K562 (cell line): ENCODE results near the gene GCNT1. TPM values are rescaled to one million over a fixed set of nuclear protein-coding genes. Genes with fewer than 3 reads are reported as not detected.

Experiments
- ATAC-seq: fragments of 200-7000 bp; cut with Tn5 transposase; 3 replicates; pipeline ENCODE4 v1.9.1; 2020; ENCODE audit warnings: moderate library complexity
- BruUV-seq: library from RNA; stranded (reverse); fragments of 400-500 nt; replicated peaks from 2 replicates; lab custom pipeline; 2021; lab: Mats Ljungman, UMichigan
- CTCF ChIA-PET: fragments of 300-600 bp; formaldehyde crosslinking; extraction: SDS; loops from one replicate; lab custom pipeline; 2021; ENCODE audit warnings: low intra/inter-chr PET ratio; lab: Yijun Ruan, JAX
- POLR2A ChIA-PET: fragments of 300-600, 350-650 bp; sonication (Branson Sonifier 250); formaldehyde crosslinking; extraction: SDS; loops from one replicate; lab custom pipeline; 2021; ENCODE audit warnings: antibody characterized with exemption, inconsistent platforms; lab: Yijun Ruan, JAX
- DNase-seq, 4 experiments: peaks; one replicate each; pipeline versions ENCODE4 v3.0.0 to v3.0.0-alpha.2; 2011 to 2018; ENCODE audit warnings: low spot score in 3 of 4, mixed read lengths in 3 of 4; ENCODE audit errors: extremely low read depth in 1 of 4
- FAIRE-seq: peaks from 2 replicates; lab custom pipeline; 2011; peaks lifted over from hg19 to GRCh38; lab: Jason Lieb, UNC
- H2AFZ ChIP-seq: 2 replicates; pipeline ENCODE4 v1.6.0; 2011; ENCODE audit warnings: low read depth, low read length, control low read depth, inconsistent platforms
- H3K27ac ChIP-seq: fragments of 200-600 bp; 3 replicates; pipeline ENCODE4 v1.8.0; 2011; ENCODE audit warnings: low read depth, mild to moderate bottlenecking, control low read depth, inconsistent platforms, low read length, moderate library complexity, mixed read lengths; ENCODE audit errors: extremely low read depth
- H3K27me3 ChIP-seq, 2 experiments: fragments of 300-600 bp in 1 of 2; 2 replicates in 1 of 2; 3 replicates in 1 of 2; pipeline versions ENCODE4 v1.6.0 to v1.8.0; 2011; ENCODE audit warnings: inconsistent platforms in 2 of 2, low read length in 2 of 2, mild to moderate bottlenecking in 1 of 2, mixed read lengths in 1 of 2, moderate library complexity in 1 of 2; ENCODE audit not compliant: control insufficient read depth in 2 of 2, insufficient read depth in 2 of 2
- H3K36me3 ChIP-seq: fragments of 300-600 bp; 3 replicates; pipeline ENCODE4 v1.8.0; 2011; ENCODE audit warnings: mild to moderate bottlenecking, low read length, inconsistent platforms; ENCODE audit not compliant: control insufficient read depth, insufficient read depth
- H3K4me1 ChIP-seq, 2 experiments: fragments of 200-600 bp in 1 of 2; replicated peaks in 1 of 2; 2 replicates in 1 of 2; 3 replicates in 1 of 2; pipeline versions ENCODE4 v1.5.1 to v1.8.0; 2011; ENCODE audit warnings: inconsistent platforms in 2 of 2, low read length in 2 of 2, mild to moderate bottlenecking in 1 of 2, mixed read lengths in 1 of 2, moderate library complexity in 1 of 2; ENCODE audit not compliant: control insufficient read depth in 2 of 2, insufficient read depth in 2 of 2
- H3K4me2 ChIP-seq: 2 replicates; pipeline ENCODE4 v1.6.1; 2011; ENCODE audit warnings: low read length, control low read depth, inconsistent platforms, mixed read lengths; ENCODE audit not compliant: insufficient read depth
- H3K4me3 ChIP-seq: fragments of 200-600 bp; sonication (generic), shearing (Covaris generic); 2 replicates; pipeline ENCODE4 v1.5.1; 2016; ENCODE audit warnings: control low read depth, inconsistent platforms
- H3K79me2 ChIP-seq: fragments of 200-600 bp; 3 replicates; pipeline ENCODE4 v1.8.0; 2011; ENCODE audit warnings: low read length, inconsistent platforms; ENCODE audit not compliant: control insufficient read depth, insufficient read depth
- H3K9ac ChIP-seq, 2 experiments: 2 replicates each; pipeline versions ENCODE4 v1.6.0 to v1.6.1; 2011; ENCODE audit warnings: low read depth in 2 of 2, low read length in 2 of 2, control low read depth in 1 of 2, inconsistent platforms in 1 of 2, mild to moderate bottlenecking in 1 of 2, mixed read lengths in 1 of 2; ENCODE audit not compliant: insufficient read depth in 1 of 2
- H3K9me1 ChIP-seq: one replicate; pipeline ENCODE4 v1.6.0; 2011; ENCODE audit warnings: inconsistent platforms, mild to moderate bottlenecking, low read length, moderate library complexity; ENCODE audit not compliant: control insufficient read depth, insufficient read depth
- H3K9me3 ChIP-seq: replicated peaks from 2 replicates; pipeline ENCODE4 v1.5.1; 2011; ENCODE audit warnings: low read depth, low read length, inconsistent platforms; ENCODE audit not compliant: control insufficient read depth, insufficient read depth
- H4K20me1 ChIP-seq: replicated peaks from 2 replicates; pipeline ENCODE4 v1.6.1; 2011; ENCODE audit warnings: low read length, inconsistent platforms, mixed read lengths; ENCODE audit not compliant: control insufficient read depth, insufficient read depth
- ASH1L ChIP-seq: fragments of 450-650 bp; IDR thresholded peaks from 2 replicates; pipeline ENCODE4 v1.6.1; 2018; ENCODE audit warnings: borderline replicate concordance, mild to moderate bottlenecking, low read depth; ENCODE audit not compliant: partially characterized antibody
- ATF3 ChIP-seq, 2 experiments: fragments of 450-650 bp in 1 of 2; sonication (generic) in 1 of 2; formaldehyde crosslinking in 1 of 2; IDR thresholded peaks in 1 of 2; conservative IDR thresholded peaks in 1 of 2; 2 replicates each; pipeline versions ENCODE4 v1.6.1 to v1.8.1; 2016 to 2023; ENCODE audit warnings: mild to moderate bottlenecking in 2 of 2, moderate library complexity in 2 of 2, inconsistent platforms in 1 of 2, missing genetic modification reagents in 1 of 2
- CC2D1A ChIP-seq: fragments of 450-650 bp; IDR thresholded peaks from 2 replicates; pipeline ENCODE4 v1.6.1; 2017; ENCODE audit warnings: mild to moderate bottlenecking
- CEBPB ChIP-seq: fragments of 450-650 bp; IDR thresholded peaks from 2 replicates; pipeline ENCODE4 v1.6.1; 2016; ENCODE audit warnings: missing genetic modification characterization, missing compliant biosample characterization
- CHD1 ChIP-seq: fragments of 200-600 bp; sonication (generic); IDR thresholded peaks from one replicate; pipeline ENCODE4 v1.6.1; 2012; ENCODE audit warnings: mild to moderate bottlenecking, moderate library complexity, low read length, inconsistent platforms
- FIP1L1 ChIP-seq: fragments of 200-400 bp; formaldehyde crosslinking; IDR thresholded peaks from 2 replicates; pipeline ENCODE4 v1.6.1; 2018; ENCODE audit warnings: mild to moderate bottlenecking, low read depth, low read length; ENCODE audit not compliant: poor library complexity, severe bottlenecking
- ILK ChIP-seq: fragments of 450-650 bp; IDR thresholded peaks from 2 replicates; pipeline ENCODE4 v1.6.1; 2016; ENCODE audit warnings: missing genetic modification characterization, low read depth, mild to moderate bottlenecking, missing compliant biosample characterization, moderate library complexity, borderline replicate concordance
- KDM1A ChIP-seq, 2 experiments: fragments of 450-650 bp; IDR thresholded peaks; 2 replicates each; pipeline ENCODE4 v1.6.1; 2016; ENCODE audit warnings: mild to moderate bottlenecking in 2 of 2
- POLR2AphosphoS2 ChIP-seq: IDR thresholded peaks from 2 replicates; pipeline ENCODE4 v1.6.1; 2012; ENCODE audit warnings: low read length, improper control_type of control experiment
- PTTG1 ChIP-seq: fragments of 450-650 bp; IDR thresholded peaks from 2 replicates; pipeline ENCODE4 v1.6.1; 2016; ENCODE audit warnings: low read depth, mild to moderate bottlenecking, missing genetic modification characterization, missing compliant biosample characterization
- ZNF639 ChIP-seq, 2 experiments: fragments of 200-800 bp in 1 of 2; sonication (Bioruptor generic) in 1 of 2; sonication (generic) in 1 of 2; formaldehyde crosslinking in 1 of 2; IDR thresholded peaks in 1 of 2; conservative IDR thresholded peaks in 1 of 2; 2 replicates each; pipeline versions ENCODE4 v1.5.0 to v1.6.1; 2016 to 2020; ENCODE audit warnings: missing compliant biosample characterization in 1 of 2, missing genetic modification characterization in 1 of 2, missing genetic modification reagents in 1 of 2
- ZNF75A ChIP-seq: fragments of 450-650 bp; formaldehyde crosslinking; IDR thresholded peaks from 2 replicates; pipeline ENCODE4 v1.4.0; 2020; ENCODE audit warnings: mild to moderate bottlenecking
- ZNF766 ChIP-seq: fragments of 200-800 bp; sonication (Bioruptor generic); conservative IDR thresholded peaks from 2 replicates; pipeline ENCODE4 v1.6.1; 2016; ENCODE audit warnings: missing genetic modification characterization, missing compliant biosample characterization
- ZNF780A ChIP-seq: fragments of 250-450 bp; sonication (Bioruptor Pico); IDR thresholded peaks from 2 replicates; pipeline ENCODE4 v1.5.0; 2021; ENCODE audit warnings: mild to moderate bottlenecking
- WGBS: fragments of 100-300 bp; shearing (Covaris generic); methylation state at CpG from one replicate; pipeline ENCODE4 v1.1.6; 2016; ENCODE audit warnings: low coverage, mixed read lengths; ENCODE audit not compliant: insufficient coverage; ENCODE audit errors: missing lambda C conversion rate; 5-methylcytosine and 5-hydroxymethylcytosine counted together
- in situ Hi-C: fragments of 300-500 bp; cut with MboI; formaldehyde crosslinking; loops from 4 replicates; pipeline ENCODE4 v1.15.0; 2018; ENCODE audit warnings: inconsistent platforms, mixed read lengths
- intact Hi-C: fragments of 100-400 bp; cut with micrococcal nuclease; formaldehyde crosslinking; loops from 2 replicates; pipeline ENCODE4 v1.14.2; 2022
- polyA plus RNA-seq, 8 experiments: library from polyadenylated mRNA; depleted of rRNA in 4 of 8; stranded (reverse) in 5 of 8; unstranded in 3 of 8; fragments of >200 nt; fragmentation: Nextera tagmentation in 2 of 8; fragmentation: Illumina TruSeq in 1 of 8; extraction: Ambion mirVana in 2 of 8; extraction: Trizol in 1 of 8; gene quantifications; 2 replicates each; pipeline versions ENCODE4 v1.2.1 to v1.2.3, GENCODE V29; 2011 to 2014; ENCODE audit warnings: inconsistent platforms in 1 of 8, missing spikeins in 1 of 8
- total RNA-seq, 7 experiments: library from RNA; depleted of rRNA in 6 of 7; stranded (reverse); fragments of >200 nt in 6 of 7; fragmentation: Illumina TruSeq in 2 of 7; extraction: Trizol in 2 of 7; gene quantifications; 2 replicates each; pipeline versions ENCODE4 v1.2.1 to v1.2.3, GENCODE V29; 2011 to 2021; ENCODE audit warnings: low replicate concordance in 1 of 7
- TF ChIP-seq, protein P1 (sequence below), 2 experiments: fragments of 450-650 bp; IDR thresholded peaks; 2 replicates each; pipeline ENCODE4 v1.6.1; 2016
- TF ChIP-seq, protein P2 (sequence below): fragments of 250-450 bp; sonication (Bioruptor Pico); IDR thresholded peaks from 2 replicates; pipeline ENCODE4 v1.4.0; 2020; ENCODE audit warnings: borderline replicate concordance

The GCNT1 gene
- total and polyA plus RNA-seq, 9 of the 15 experiments (the other 6 are each of a cell fraction or from before 2014, with no cell fraction given) = 0.01 to 0.71 (median 0.10) TPM

DNA sequence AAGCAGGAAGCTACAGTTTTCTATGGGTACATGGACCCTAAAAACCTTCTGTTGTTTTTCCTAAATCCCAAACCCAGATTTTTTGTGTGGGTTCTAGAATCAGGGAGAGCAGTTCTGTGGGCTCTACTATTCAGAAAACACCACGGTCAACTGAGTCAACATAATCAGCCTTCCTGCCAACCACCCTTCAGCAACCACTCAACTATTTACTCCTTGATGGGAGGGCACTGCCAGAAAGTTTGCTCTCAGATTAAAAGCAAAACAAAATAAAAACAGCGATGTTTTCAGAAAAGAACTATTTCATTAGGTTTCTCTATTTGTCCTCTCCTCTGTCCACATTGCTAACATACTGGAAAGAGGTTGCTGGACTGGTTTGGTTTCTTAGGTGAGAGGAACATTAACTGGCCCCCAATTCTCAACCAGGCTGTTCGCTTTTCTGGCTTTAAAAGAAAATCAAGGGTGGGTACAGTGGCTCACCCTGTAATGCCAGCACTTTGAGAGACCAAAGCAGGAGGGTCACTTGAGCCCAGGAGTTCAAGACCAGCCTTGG, 72.3 kb downstream of the GCNT1 start:
- Histone ChIP-seq H2AFZ (no peak overlapping the region), H3K79me2 (no peaks in the 10 kb centered on the region), H3K27ac (no peak overlapping the region), H3K27me3 (no peaks in the 10 kb centered on the region), H3K9ac (no peak overlapping the region), H3K4me1 (no peaks in the 10 kb centered on the region), H3K4me3 (no peak overlapping the region), H3K9me3 (no peaks in the 10 kb centered on the region), H3K36me3 (no peaks in the 10 kb centered on the region), H4K20me1 (no peaks in the 10 kb centered on the region), H3K9me1 (no peaks in the 10 kb centered on the region), H3K4me2 (no peak overlapping the region)
- TF ChIP-seq ZNF766 (CRISPR knock-in tag) (no peak), FIP1L1 (no peak), ZNF75A (CRISPR knock-in tag) (no peak), CEBPB (tag) (no peak), CC2D1A (no peak), ASH1L (no peak), PTTG1 (tag) (no peak), CHD1 (no peak), ATF3 (IDR thresholded peaks at IDR 0.05) (no peak), ATF3 (CRISPR knock-in tag; conservative IDR thresholded peaks at IDR 0.05) (no peak), ZNF639 (CRISPR knock-in tag; conservative IDR thresholded peaks at IDR 0.05 in 1 of 2, IDR thresholded peaks at IDR 0.05 in 1 of 2) (no peak), ILK (no peak), POLR2AphosphoS2 (no peak), KDM1A (IDR thresholded peaks at IDR 0.05) (no peak), ZNF780A (CRISPR knock-in tag) (no peak)
- TF ChIP-seq, protein P1, sequence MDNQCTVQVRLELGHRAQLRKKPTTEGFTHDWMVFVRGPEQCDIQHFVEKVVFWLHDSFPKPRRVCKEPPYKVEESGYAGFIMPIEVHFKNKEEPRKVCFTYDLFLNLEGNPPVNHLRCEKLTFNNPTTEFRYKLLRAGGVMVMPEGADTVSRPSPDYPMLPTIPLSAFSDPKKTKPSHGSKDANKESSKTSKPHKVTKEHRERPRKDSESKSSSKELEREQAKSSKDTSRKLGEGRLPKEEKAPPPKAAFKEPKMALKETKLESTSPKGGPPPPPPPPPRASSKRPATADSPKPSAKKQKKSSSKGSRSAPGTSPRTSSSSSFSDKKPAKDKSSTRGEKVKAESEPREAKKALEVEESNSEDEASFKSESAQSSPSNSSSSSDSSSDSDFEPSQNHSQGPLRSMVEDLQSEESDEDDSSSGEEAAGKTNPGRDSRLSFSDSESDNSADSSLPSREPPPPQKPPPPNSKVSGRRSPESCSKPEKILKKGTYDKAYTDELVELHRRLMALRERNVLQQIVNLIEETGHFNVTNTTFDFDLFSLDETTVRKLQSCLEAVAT (IDR thresholded peaks at IDR 0.05) = no peak
- TF ChIP-seq, protein P2, sequence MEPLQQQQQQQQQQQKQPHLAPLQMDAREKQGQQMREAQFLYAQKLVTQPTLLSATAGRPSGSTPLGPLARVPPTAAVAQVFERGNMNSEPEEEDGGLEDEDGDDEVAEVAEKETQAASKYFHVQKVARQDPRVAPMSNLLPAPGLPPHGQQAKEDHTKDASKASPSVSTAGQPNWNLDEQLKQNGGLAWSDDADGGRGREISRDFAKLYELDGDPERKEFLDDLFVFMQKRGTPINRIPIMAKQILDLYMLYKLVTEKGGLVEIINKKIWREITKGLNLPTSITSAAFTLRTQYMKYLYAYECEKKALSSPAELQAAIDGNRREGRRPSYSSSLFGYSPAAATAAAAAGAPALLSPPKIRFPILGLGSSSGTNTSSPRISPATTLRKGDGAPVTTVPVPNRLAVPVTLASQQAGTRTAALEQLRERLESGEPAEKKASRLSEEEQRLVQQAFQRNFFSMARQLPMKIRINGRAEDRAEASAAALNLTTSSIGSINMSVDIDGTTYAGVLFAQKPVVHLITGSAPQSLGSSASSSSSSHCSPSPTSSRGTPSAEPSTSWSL = no peak
- POLR2A ChIA-PET = no interaction called here
- BruUV-seq = no TSS peak
- intact Hi-C loops = no loop called here
- CTCF ChIA-PET = no interaction called here
- DNase-seq (no peak), FAIRE-seq (no peak), ATAC-seq (no peak)
- in situ Hi-C loops = no loop called here
- WGBS = 7% methylated on average over 3 of the region's 3 CpGs
